GM12878 (cell line): ENCODE measurements around the gene PARP15. TPM values are rescaled to one million over a fixed set of nuclear protein-coding genes. Genes with fewer than 3 reads are reported as not detected.

Experiments
- ATAC-seq: fragments of 200-7000 bp; cut with Tn5 transposase; 3 replicates; pipeline ENCODE4 v1.9.1; 2020; ENCODE audit warnings: mild to moderate bottlenecking, moderate library complexity
- BruUV-seq: library from RNA; stranded (reverse); fragments of 400-500 nt; replicated peaks from 2 replicates; lab custom pipeline; 2021; lab: Mats Ljungman, UMichigan
- CTCF ChIA-PET: fragments of 300-600 bp; sonication (Branson Sonifier 250); formaldehyde crosslinking; extraction: SDS; loops from one replicate; lab custom pipeline; 2021; ENCODE audit warnings: inconsistent platforms; lab: Yijun Ruan, JAX
- POLR2A ChIA-PET: fragments of 350-600 bp; formaldehyde crosslinking; extraction: SDS; loops from one replicate; lab custom pipeline; 2021; ENCODE audit warnings: inconsistent platforms; lab: Charles Lee
- RAD21 ChIA-PET: fragments of 300-600 bp; sonication (Branson Sonifier 250); formaldehyde crosslinking; loops from one replicate; lab custom pipeline; 2023; ENCODE audit warnings: antibody characterized with exemption; ENCODE audit not compliant: unreplicated experiment; lab: Charles Lee
- SMC1A ChIA-PET: fragments of 300-600 bp; sonication (Branson Sonifier 250); formaldehyde crosslinking; loops from one replicate; lab custom pipeline; 2023; ENCODE audit not compliant: unreplicated experiment, uncharacterized antibody; lab: Charles Lee
- DNase-seq: peaks from one replicate; pipeline ENCODE4 v3.0.0-alpha.2; 2011; ENCODE audit warnings: low read depth, low spot score
- FAIRE-seq: peaks from 3 replicates; lab custom pipeline; 2011; peaks lifted over from hg19 to GRCh38; lab: Jason Lieb, UNC
- H2AFZ ChIP-seq: 2 replicates; pipeline ENCODE4 v1.6.0; 2011; ENCODE audit warnings: low read depth, low read length, control low read depth; ENCODE audit not compliant: control insufficient read depth
- H3K27ac ChIP-seq: 2 replicates; pipeline ENCODE4 v1.5.1; 2011; ENCODE audit warnings: control low read depth; ENCODE audit not compliant: control insufficient read depth, insufficient read depth
- H3K27me3 ChIP-seq, 2 experiments: replicated peaks in 1 of 2; 2 replicates each; pipeline versions ENCODE4 v1.6.0 to v1.6.1; 2011; ENCODE audit warnings: low read length in 1 of 2; ENCODE audit not compliant: control insufficient read depth in 2 of 2, insufficient read depth in 2 of 2
- H3K36me3 ChIP-seq, 2 experiments: 2 replicates each; pipeline ENCODE4 v1.5.1; 2011; ENCODE audit warnings: low read length in 1 of 2; ENCODE audit not compliant: control insufficient read depth in 2 of 2, insufficient read depth in 2 of 2
- H3K4me1 ChIP-seq: 2 replicates; pipeline ENCODE4 v1.6.1; 2011; ENCODE audit warnings: mild to moderate bottlenecking, low read length, moderate library complexity, mixed read lengths; ENCODE audit not compliant: control insufficient read depth, insufficient read depth
- H3K4me2 ChIP-seq: 2 replicates; pipeline ENCODE4 v1.6.0; 2011; ENCODE audit warnings: control low read depth; ENCODE audit not compliant: control insufficient read depth, insufficient read depth
- H3K4me3 ChIP-seq: fragments of 200-600 bp; sonication (generic); 2 replicates; pipeline ENCODE4 v1.5.1; 2016
- H3K79me2 ChIP-seq: 2 replicates; pipeline ENCODE4 v1.6.0; 2011; ENCODE audit warnings: low read length; ENCODE audit not compliant: control insufficient read depth, insufficient read depth
- H3K9ac ChIP-seq: 2 replicates; pipeline ENCODE4 v1.8.0; 2011; ENCODE audit warnings: low read length, control low read depth, mixed read lengths; ENCODE audit not compliant: control insufficient read depth, insufficient read depth
- H3K9me3 ChIP-seq: replicated peaks from 3 replicates; pipeline ENCODE4 v1.5.1; 2011; ENCODE audit warnings: mild to moderate bottlenecking, low read length; ENCODE audit not compliant: control insufficient read depth, insufficient read depth
- H4K20me1 ChIP-seq: 2 replicates; pipeline ENCODE4 v1.6.0; 2011; ENCODE audit not compliant: control insufficient read depth, insufficient read depth
- EP300 ChIP-seq, 2 experiments: fragments of 150-350 bp in 1 of 2; IDR thresholded peaks; 2 replicates each; pipeline ENCODE4 v1.6.1; 2011 to 2012; ENCODE audit warnings: low read depth in 2 of 2, low read length in 2 of 2, borderline replicate concordance in 1 of 2, improper control_type of control experiment in 1 of 2, inconsistent platforms in 1 of 2; ENCODE audit not compliant: control insufficient read depth in 1 of 2
- ETV6 ChIP-seq, 2 experiments: fragments of 450-650 bp in 1 of 2; IDR thresholded peaks in 1 of 2; conservative IDR thresholded peaks in 1 of 2; 2 replicates each; pipeline ENCODE4 v1.6.1; 2014; ENCODE audit warnings: antibody characterized with exemption in 1 of 2, borderline replicate concordance in 1 of 2, low read depth in 1 of 2, mild to moderate bottlenecking in 1 of 2, moderate library complexity in 1 of 2
- RB1 ChIP-seq: fragments of 450-650 bp; formaldehyde crosslinking; IDR thresholded peaks from 2 replicates; pipeline ENCODE4 v1.6.1; 2017; ENCODE audit warnings: mild to moderate bottlenecking, borderline replicate concordance
- TARDBP ChIP-seq: IDR thresholded peaks from 2 replicates; pipeline ENCODE4 v1.6.1; 2016; ENCODE audit warnings: borderline replicate concordance
- WRNIP1 ChIP-seq: IDR thresholded peaks from 2 replicates; pipeline ENCODE4 v1.6.1; 2011; ENCODE audit warnings: low read depth, low read length, improper control_type of control experiment, borderline replicate concordance
- ZSCAN29 ChIP-seq: fragments of 450-650 bp; IDR thresholded peaks from 2 replicates; pipeline ENCODE4 v1.6.1; 2017; ENCODE audit warnings: mild to moderate bottlenecking, moderate library complexity
- WGBS: methylation state at CpG from one replicate; pipeline ENCODE4 v1.1.6; 2016; ENCODE audit warnings: low lambda C conversion rate; ENCODE audit not compliant: insufficient replicate concordance, insufficient coverage; ENCODE audit errors: missing lambda C conversion rate; 5-methylcytosine and 5-hydroxymethylcytosine counted together
- in situ Hi-C: fragments of 300-500 bp; cut with MboI; formaldehyde crosslinking; loops from 9 replicates; pipeline ENCODE4 v1.14.3; 2018; ENCODE audit warnings: mixed read lengths
- intact Hi-C: fragments of 100-400 bp; cut with micrococcal nuclease; formaldehyde crosslinking; loops from one replicate; pipeline ENCODE4 v1.14.2; 2022; ENCODE audit not compliant: unreplicated experiment
- polyA plus RNA-seq, 11 experiments: library from polyadenylated mRNA; depleted of rRNA in 4 of 11; unstranded in 6 of 11; stranded (reverse) in 5 of 11; fragments of >200 nt; fragmentation: Nextera tagmentation in 4 of 11; fragmentation: Illumina TruSeq in 1 of 11; extraction: Ambion mirVana in 4 of 11; extraction: Trizol in 1 of 11; gene quantifications; 1 replicate in 1 of 11; 2 replicates in 10 of 11; pipeline versions ENCODE4 v1.2.1 to v1.2.3, GENCODE V29; 2011 to 2016; ENCODE audit warnings: inconsistent platforms in 2 of 11, missing spikeins in 2 of 11, low read depth in 1 of 11
- total RNA-seq, 4 experiments: library from RNA; depleted of rRNA in 3 of 4; stranded (reverse); fragments of >200 nt in 3 of 4; fragmentation: Illumina TruSeq in 1 of 4; extraction: Trizol in 1 of 4; gene quantifications; 2 replicates each; pipeline versions ENCODE4 v1.2.1 to v1.2.3, GENCODE V29; 2013 to 2021
- TF ChIP-seq, protein P1 (sequence below): IDR thresholded peaks from 2 replicates; pipeline ENCODE4 v1.6.1; 2011; ENCODE audit warnings: mild to moderate bottlenecking, low read depth, low read length, moderate library complexity; ENCODE audit not compliant: insufficient replicate concordance

The PARP15 gene
- total and polyA plus RNA-seq, 10 of the 15 experiments (the other 5 are each of a cell fraction or from before 2014, with no cell fraction given) = 9.0 to 234 (median 36.3) TPM

GRCh38 chr3:122629763-122630162 is 52.3 kb downstream of the PARP15 start:
- Histone ChIP-seq H4K20me1 (no peaks in the 10 kb centered on the region), H3K4me1 (peaks cover 14% of the 10 kb centered on the region), H3K27me3 (no peaks in the 10 kb centered on the region), H3K27ac (no peak overlapping the region), H3K36me3 (no peaks in the 10 kb centered on the region; a peak in 3 of 4 replicates), H3K9me3 (no peaks in the 10 kb centered on the region), H3K79me2 (no peaks in the 10 kb centered on the region), H3K4me3 (no peak overlapping the region), H2AFZ (no peak overlapping the region), H3K9ac (no peak overlapping the region), H3K4me2 (no peak overlapping the region)
- WGBS = 94% methylated on average over 1 of the region's 1 CpG
- ChIA-PET RAD21 (interaction anchor here (1.0 to 5.1 kb wide), 4 partner anchors 9 to 50 kb away, joined by 3 to 44 read pairs (median 8); partner anchors contain the start of gene PARP14), CTCF (interaction anchor here (0.5 to 8.2 kb wide), 6 partner anchors 10 to 227 kb away, joined by 3 to 38 read pairs (median 4); no protein-coding TSS in a partner anchor), POLR2A (interaction anchor here (1.1 to 2.7 kb wide), 5 partner anchors 9 to 53 kb away, joined by 3 to 11 read pairs (median 5); no protein-coding TSS in a partner anchor), SMC1A (interaction anchor here (0.8 to 8.0 kb wide), 9 partner anchors 11 to 71 kb away, joined by 3 to 65 read pairs (median 3); partner anchors contain the start of genes DTX3L, PARP14 and PARP9)
- in situ Hi-C loops (no loop called here), intact Hi-C loops (no loop called here)
- FAIRE-seq = no peak
- BruUV-seq = no TSS peak
- no peak for DNase-seq
- TF ChIP-seq, protein P1, sequence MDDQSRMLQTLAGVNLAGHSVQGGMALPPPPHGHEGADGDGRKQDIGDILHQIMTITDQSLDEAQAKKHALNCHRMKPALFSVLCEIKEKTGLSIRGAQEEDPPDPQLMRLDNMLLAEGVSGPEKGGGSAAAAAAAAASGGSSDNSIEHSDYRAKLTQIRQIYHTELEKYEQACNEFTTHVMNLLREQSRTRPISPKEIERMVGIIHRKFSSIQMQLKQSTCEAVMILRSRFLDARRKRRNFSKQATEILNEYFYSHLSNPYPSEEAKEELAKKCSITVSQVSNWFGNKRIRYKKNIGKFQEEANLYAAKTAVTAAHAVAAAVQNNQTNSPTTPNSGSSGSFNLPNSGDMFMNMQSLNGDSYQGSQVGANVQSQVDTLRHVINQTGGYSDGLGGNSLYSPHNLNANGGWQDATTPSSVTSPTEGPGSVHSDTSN = no peak
- TF ChIP-seq WRNIP1 (no peak), ZSCAN29 (no peak), ETV6 (conservative IDR thresholded peaks at IDR 0.05 in 1 of 2, IDR thresholded peaks at IDR 0.05 in 1 of 2; ENCODE audit: borderline replicate concordance in 1 of 2, low read depth in 1 of 2) (no peak), EP300 (IDR thresholded peaks at IDR 0.05; ENCODE audit: borderline replicate concordance in 1 of 2, control insufficient read depth in 1 of 2, low read depth in 2 of 2, low read length in 2 of 2) (no peak), RB1 (no peak), TARDBP (no peak)
- no peak for ATAC-seq
